Osteocyte (in vitro differentiated cells): ENCODE data around the gene CDH13. TPM values are rescaled to one million over a fixed set of nuclear protein-coding genes. Genes with fewer than 3 reads are reported as not detected.

Source experiments
- DNase-seq: peaks from one replicate; pipeline ENCODE4 v3.0.0; 2021; ENCODE audit warnings: mixed read lengths; ENCODE audit not compliant: unreplicated experiment; ENCODE audit errors: extremely low spot score
- H3K27ac Mint-ChIP-seq: one replicate; pipeline ENCODE4 v1.8.0; 2021; ENCODE audit warnings: mild to moderate bottlenecking, mixed read lengths; ENCODE audit not compliant: unreplicated experiment
- H3K27me3 Mint-ChIP-seq: one replicate; pipeline ENCODE4 v1.8.0; 2021; ENCODE audit warnings: mixed read lengths; ENCODE audit not compliant: unreplicated experiment
- H3K36me3 Mint-ChIP-seq: one replicate; pipeline ENCODE4 v1.8.0; 2021; ENCODE audit warnings: mixed read lengths; ENCODE audit not compliant: unreplicated experiment
- H3K4me1 Mint-ChIP-seq: one replicate; pipeline ENCODE4 v1.8.0; 2021; ENCODE audit warnings: mixed read lengths; ENCODE audit not compliant: unreplicated experiment
- H3K4me3 Mint-ChIP-seq: one replicate; pipeline ENCODE4 v1.8.0; 2021; ENCODE audit warnings: mild to moderate bottlenecking, moderate library complexity, mixed read lengths; ENCODE audit not compliant: unreplicated experiment
- H3K9me3 Mint-ChIP-seq: one replicate; pipeline ENCODE4 v1.8.0; 2021; ENCODE audit warnings: mixed read lengths; ENCODE audit not compliant: unreplicated experiment
- total RNA-seq: library from RNA; stranded (reverse); gene quantifications from 2 replicates; pipeline ENCODE4 v1.2.1, GENCODE V29; 2021
- TF ChIP-seq, protein P1 (sequence below): fragments of 200-600 bp; sonication (generic); IDR thresholded peaks from 2 replicates; pipeline ENCODE4 v1.5.0; 2021; ENCODE audit warnings: antibody characterized with exemption, mild to moderate bottlenecking, moderate library complexity

Gene CDH13
- total RNA-seq, 1 donor from 2014 or later = 27.0 TPM

DNA sequence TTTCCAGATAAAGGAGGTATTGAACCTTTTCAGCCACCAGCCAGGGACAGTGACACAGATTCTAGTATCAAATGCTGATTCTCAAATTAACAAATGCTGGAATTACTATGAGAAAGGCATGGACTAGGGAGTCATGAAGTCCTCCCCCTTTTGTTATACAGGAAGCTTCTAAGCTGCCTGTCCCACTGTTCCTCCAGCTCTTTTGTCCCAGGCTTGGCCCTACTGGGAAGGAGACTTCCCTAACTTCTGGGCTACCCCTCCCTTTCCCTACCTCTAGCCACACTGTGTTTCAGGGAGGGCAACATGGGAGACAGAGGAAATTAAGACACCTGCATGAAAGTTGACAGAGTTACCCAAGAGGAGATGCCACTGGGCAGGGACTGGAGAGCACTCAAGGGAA is 192.5 kb downstream of the CDH13 start:
- TF ChIP-seq, protein P1, sequence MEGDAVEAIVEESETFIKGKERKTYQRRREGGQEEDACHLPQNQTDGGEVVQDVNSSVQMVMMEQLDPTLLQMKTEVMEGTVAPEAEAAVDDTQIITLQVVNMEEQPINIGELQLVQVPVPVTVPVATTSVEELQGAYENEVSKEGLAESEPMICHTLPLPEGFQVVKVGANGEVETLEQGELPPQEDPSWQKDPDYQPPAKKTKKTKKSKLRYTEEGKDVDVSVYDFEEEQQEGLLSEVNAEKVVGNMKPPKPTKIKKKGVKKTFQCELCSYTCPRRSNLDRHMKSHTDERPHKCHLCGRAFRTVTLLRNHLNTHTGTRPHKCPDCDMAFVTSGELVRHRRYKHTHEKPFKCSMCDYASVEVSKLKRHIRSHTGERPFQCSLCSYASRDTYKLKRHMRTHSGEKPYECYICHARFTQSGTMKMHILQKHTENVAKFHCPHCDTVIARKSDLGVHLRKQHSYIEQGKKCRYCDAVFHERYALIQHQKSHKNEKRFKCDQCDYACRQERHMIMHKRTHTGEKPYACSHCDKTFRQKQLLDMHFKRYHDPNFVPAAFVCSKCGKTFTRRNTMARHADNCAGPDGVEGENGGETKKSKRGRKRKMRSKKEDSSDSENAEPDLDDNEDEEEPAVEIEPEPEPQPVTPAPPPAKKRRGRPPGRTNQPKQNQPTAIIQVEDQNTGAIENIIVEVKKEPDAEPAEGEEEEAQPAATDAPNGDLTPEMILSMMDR = no peak
- Mint-ChIP-seq H3K36me3 (no peaks in the 10 kb centered on the region), H3K27me3 (no peaks in the 10 kb centered on the region), H3K4me1 (no peaks in the 10 kb centered on the region), H3K9me3 (peaks cover 5% of the 10 kb centered on the region), H3K27ac (no peak overlapping the region), H3K4me3 (no peak overlapping the region)
- no peak for DNase-seq

DNA sequence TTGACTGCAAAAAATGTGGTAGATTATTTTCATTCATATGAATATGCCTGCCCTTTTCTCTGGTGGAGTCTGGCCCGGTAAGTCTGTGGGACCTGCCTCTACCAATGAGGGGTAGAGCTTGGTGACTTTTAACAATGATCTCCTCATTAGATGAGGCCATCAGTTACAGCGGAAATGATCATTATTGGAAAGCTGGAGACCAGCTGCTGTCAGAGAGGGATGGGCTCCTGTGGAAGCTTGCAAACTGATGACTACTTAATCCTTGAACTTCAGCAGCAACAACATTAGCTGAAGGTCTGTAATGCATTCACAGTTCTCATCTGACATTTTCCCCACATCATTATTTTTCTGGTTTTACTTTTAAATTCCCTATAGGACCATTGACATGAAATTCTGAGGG is 194.1 kb downstream of the CDH13 start:
- DNase-seq = no peak
- no peaks in the 10 kb centered on the region for H3K36me3 Mint-ChIP-seq
- H3K9me3 Mint-ChIP-seq = peaks cover 15% of the 10 kb centered on the region
- no peak overlapping the region for H3K4me3 Mint-ChIP-seq
- no peak overlapping the region for H3K27ac Mint-ChIP-seq
- H3K4me1 Mint-ChIP-seq = no peaks in the 10 kb centered on the region
- TF ChIP-seq, protein P1 = no peak
- no peaks in the 10 kb centered on the region for H3K27me3 Mint-ChIP-seq

DNA sequence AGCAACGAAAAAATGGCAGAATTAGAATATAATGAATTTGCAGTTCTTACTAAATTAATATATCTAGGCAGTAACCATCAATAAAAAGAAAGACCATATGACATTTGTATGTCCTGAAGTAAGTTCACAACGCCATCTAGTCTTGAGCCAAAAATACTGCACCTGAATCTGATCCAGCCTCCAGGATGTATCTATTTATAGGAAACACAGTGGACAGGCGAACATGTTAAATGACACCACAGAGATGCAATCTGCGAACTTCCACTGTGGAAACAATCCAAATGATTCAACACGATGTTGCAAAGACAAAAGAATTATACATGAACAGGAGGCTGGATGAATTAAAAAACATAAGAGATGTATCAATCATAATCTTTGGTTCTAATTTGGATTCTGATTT is 197.6 kb downstream of the CDH13 start:
- Mint-ChIP-seq H3K27me3 (no peaks in the 10 kb centered on the region), H3K36me3 (no peaks in the 10 kb centered on the region), H3K27ac (no peak overlapping the region), H3K4me1 (no peaks in the 10 kb centered on the region), H3K9me3 (peaks cover 15% of the 10 kb centered on the region), H3K4me3 (no peak overlapping the region)
- no peak for DNase-seq
- TF ChIP-seq, protein P1 = no peak

DNA sequence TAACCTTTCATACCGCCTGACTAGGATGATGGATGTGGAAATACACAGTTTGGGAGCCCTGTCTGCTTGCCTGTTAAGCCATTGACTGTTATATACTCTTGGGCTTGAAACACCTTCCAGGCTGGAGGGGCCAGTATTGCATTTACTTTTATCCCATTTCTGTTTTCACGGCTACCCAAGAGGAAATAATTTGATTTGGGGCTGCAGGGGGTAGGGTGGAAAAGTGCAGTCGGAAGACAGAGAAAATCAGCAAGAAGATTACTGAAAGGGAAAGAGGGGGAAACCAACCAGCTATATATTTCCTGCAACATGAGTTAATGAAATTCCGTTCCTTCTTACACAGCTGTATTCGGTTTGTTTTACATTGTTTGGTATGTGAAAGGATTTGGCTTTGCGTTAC is 202.5 kb downstream of the CDH13 start:
- H3K9me3 Mint-ChIP-seq = peaks cover 10% of the 10 kb centered on the region
- no peaks in the 10 kb centered on the region for H3K27me3 Mint-ChIP-seq
- H3K4me1 Mint-ChIP-seq = peaks cover 14% of the 10 kb centered on the region
- no peak for DNase-seq
- TF ChIP-seq, protein P1 = no peak
- H3K4me3 Mint-ChIP-seq = no peak overlapping the region
- no peaks in the 10 kb centered on the region for H3K36me3 Mint-ChIP-seq
- no peak overlapping the region for H3K27ac Mint-ChIP-seq

DNA sequence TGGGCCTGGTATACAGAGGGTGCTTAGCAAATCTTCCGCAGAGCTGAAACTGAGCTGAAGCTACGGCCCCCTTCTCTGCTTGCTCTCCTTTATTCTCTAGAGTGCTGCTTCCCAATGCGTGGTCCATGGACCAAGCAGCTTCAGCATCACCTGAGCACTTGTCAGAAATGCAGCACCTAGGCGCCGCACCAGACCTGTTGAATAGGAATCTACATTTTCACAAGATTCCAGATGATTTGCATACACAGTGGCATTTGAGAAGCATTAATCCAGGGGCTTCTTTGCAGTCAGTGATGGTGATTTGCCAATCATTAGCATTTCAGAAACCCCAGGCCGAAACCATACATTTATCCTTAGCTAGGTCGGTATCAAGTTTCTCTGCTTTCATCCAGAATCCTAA is 204.2 kb downstream of the CDH13 start:
- Mint-ChIP-seq H3K36me3 (no peaks in the 10 kb centered on the region), H3K4me3 (no peak overlapping the region), H3K9me3 (no peaks in the 10 kb centered on the region), H3K4me1 (peaks cover 21% of the 10 kb centered on the region), H3K27me3 (no peaks in the 10 kb centered on the region), H3K27ac (no peak overlapping the region)
- no peak for DNase-seq
- TF ChIP-seq, protein P1 = no peak
